Right lobe of liver (tissue), 6 donors: ENCODE data around the gene MX2. TPM values are rescaled to one million over a fixed set of nuclear protein-coding genes. Genes with fewer than 3 reads are reported as not detected.

Experiments
- ATAC-seq, 4 donors: fragments of 200-7000 bp; cut with Tn5 transposase; one replicate each; pipeline ENCODE4 v1.9.1; 2020; ENCODE audit warnings: mild to moderate bottlenecking in 4 of 4, moderate library complexity in 4 of 4
- DNase-seq, 3 donors: peaks; one replicate each; pipeline ENCODE4 v3.0.0-alpha.2; 2020
- H3K27ac ChIP-seq, 3 donors: fragments of 200-600 bp; one replicate each; pipeline ENCODE4 v1.8.0; 2022
- H3K27me3 ChIP-seq, 2 donors: fragments of 200-600 bp; one replicate each; pipeline ENCODE4 v1.8.0; 2022
- H3K36me3 ChIP-seq, 4 donors: fragments of 200-600 bp; sonication (generic) in 1 of 4; one replicate each; pipeline versions ENCODE4 v1.5.1 to v1.8.0; 2017 to 2022; ENCODE audit warnings: control low read depth in 1 of 4
- H3K4me1 ChIP-seq, 4 donors: fragments of 200-600 bp; sonication (generic) in 1 of 4; one replicate each; pipeline versions ENCODE4 v1.5.1 to v1.8.0; 2017 to 2022; ENCODE audit warnings: control low read depth in 1 of 4
- H3K4me3 ChIP-seq, 3 donors: fragments of 200-600 bp; one replicate each; pipeline ENCODE4 v1.8.0; 2022
- H3K9me3 ChIP-seq, 4 donors: fragments of 200-600 bp; sonication (generic) in 1 of 4; one replicate each; pipeline versions ENCODE4 v1.5.1 to v1.8.0; 2017 to 2022; ENCODE audit warnings: control low read depth in 1 of 4
- POLR2A ChIP-seq: fragments of 450-650 bp; IDR thresholded peaks from one replicate; pipeline ENCODE4 v1.6.1; 2017; ENCODE audit warnings: antibody characterized with exemption, mild to moderate bottlenecking
- WGBS: methylation state at CpG from one replicate; pipeline ENCODE4 v1.1.6; 2018; ENCODE audit warnings: low coverage, low lambda C conversion rate; ENCODE audit not compliant: insufficient coverage; ENCODE audit errors: missing lambda C conversion rate; 5-methylcytosine and 5-hydroxymethylcytosine counted together
- intact Hi-C, 2 donors: fragments of 100-400 bp; cut with DNase I; formaldehyde crosslinking; loops; one replicate each; pipeline versions ENCODE4 v1.11.2 to v1.14.1; 2022
- total RNA-seq, 6 experiments: library from RNA; depleted of rRNA in 2 of 6; stranded (reverse); fragments of >200 nt in 2 of 6; fragmentation: NEBNext Ultra II Directional in 3 of 6; extraction: Animal tissue kit (Norgen Biotek cat#: 25700) in 3 of 6; gene quantifications; one replicate each; pipeline versions ENCODE4 v1.1.0 to v1.2.4, GENCODE V29; 2016 to 2023
- TF ChIP-seq, protein P1 (sequence below), 4 donors: fragments of 200-600 bp in 3 of 4; fragments of 450-650 bp in 1 of 4; IDR thresholded peaks; one replicate each; pipeline versions ENCODE4 v1.5.1 to v1.8.0; 2016 to 2022; ENCODE audit warnings: antibody characterized with exemption in 4 of 4, mild to moderate bottlenecking in 2 of 4
- donor health status: DM: no; HTN: yes; CAD: no.
- donor health status: DM: no; HTN: no; CAD: no.
- donor health status: DM: no; HTN: no; CAD: no.
- donor health status: DM: no; HTN: yes; CAD: no.
- donor health status: DM: no; HTN: yes; CAD: no.

MX2 gene
- total RNA-seq, 6 experiments from 2014 or later: 0.49 to 1.9 (median 1.5) TPM

DNA sequence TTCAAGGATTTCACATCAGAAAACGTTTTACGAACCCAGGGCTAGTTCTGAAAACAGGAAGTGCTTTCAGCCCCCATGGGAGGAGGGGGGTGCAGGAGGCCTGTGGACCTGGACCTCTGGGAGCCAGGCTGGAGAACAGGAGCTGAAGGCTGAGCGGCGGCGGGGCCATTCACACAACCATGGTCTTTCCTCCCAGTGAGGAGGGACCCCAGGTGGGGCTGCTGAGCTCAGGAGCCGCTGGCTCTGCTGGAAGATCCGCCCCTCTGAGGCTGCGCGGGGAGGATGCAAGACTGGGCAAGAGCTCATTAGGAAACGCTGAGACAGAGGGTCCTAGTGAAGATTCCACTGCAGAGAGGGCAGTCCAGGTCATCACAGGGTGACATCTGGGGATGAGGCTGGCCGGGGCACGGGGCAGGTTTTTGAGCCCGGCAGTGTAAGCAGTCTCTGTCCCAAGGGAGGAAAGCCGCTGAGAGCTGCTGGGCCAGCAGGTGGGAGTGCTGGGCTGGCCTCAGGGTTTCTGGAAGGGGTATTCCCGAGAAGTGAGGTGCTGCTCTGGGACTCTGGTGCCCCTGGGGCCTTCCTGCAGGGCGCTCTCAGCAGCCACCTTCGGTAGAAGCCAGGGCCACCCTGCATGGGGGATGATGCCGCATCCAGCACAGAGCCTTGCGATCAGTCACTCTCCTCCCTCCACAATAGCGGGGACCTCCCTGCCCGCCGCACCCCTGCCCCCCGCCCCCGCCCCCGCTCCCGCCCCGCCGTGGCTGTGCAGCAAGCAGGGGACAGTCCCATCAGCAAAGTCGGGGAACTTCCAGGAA is 7.5 kb downstream of the MX2 start:
- Histone ChIP-seq H3K4me1 (no peaks in the 10 kb centered on the region), H3K9me3 (no peaks in the 10 kb centered on the region), H3K27ac (no peak overlapping the region), H3K27me3 (no peaks in the 10 kb centered on the region), H3K36me3 (no peaks in the 10 kb centered on the region), H3K4me3 (peak overlapping the region; percentile 14 to 32 (median 31))
- peak; percentile 12 to 42 (median 18) for ATAC-seq
- peak in 1 of 3 donors; percentile 54 for DNase-seq
- TF ChIP-seq, protein P1, sequence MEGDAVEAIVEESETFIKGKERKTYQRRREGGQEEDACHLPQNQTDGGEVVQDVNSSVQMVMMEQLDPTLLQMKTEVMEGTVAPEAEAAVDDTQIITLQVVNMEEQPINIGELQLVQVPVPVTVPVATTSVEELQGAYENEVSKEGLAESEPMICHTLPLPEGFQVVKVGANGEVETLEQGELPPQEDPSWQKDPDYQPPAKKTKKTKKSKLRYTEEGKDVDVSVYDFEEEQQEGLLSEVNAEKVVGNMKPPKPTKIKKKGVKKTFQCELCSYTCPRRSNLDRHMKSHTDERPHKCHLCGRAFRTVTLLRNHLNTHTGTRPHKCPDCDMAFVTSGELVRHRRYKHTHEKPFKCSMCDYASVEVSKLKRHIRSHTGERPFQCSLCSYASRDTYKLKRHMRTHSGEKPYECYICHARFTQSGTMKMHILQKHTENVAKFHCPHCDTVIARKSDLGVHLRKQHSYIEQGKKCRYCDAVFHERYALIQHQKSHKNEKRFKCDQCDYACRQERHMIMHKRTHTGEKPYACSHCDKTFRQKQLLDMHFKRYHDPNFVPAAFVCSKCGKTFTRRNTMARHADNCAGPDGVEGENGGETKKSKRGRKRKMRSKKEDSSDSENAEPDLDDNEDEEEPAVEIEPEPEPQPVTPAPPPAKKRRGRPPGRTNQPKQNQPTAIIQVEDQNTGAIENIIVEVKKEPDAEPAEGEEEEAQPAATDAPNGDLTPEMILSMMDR (IDR thresholded peaks at IDR 0.05): no peak
- TF ChIP-seq POLR2A: no peak
- intact Hi-C loops: no loop called here
- 30% methylated on average over 2 of the region's 29 CpGs for WGBS

GRCh38 chr21:41369920-41370839 is 8.4 kb downstream of the MX2 start:
- ATAC-seq (no peak), DNase-seq (peak in 1 of 3 donors; percentile 54)
- intact Hi-C loops: no loop called here
- Histone ChIP-seq H3K9me3 (no peaks in the 10 kb centered on the region), H3K27me3 (no peaks in the 10 kb centered on the region), H3K4me3 (peak overlapping the region; percentile 14 to 32 (median 31)), H3K36me3 (no peaks in the 10 kb centered on the region), H3K27ac (no peak overlapping the region), H3K4me1 (no peaks in the 10 kb centered on the region)
- 62% methylated on average over 26 of the region's 30 CpGs for WGBS
- no peak for TF ChIP-seq POLR2A
- TF ChIP-seq, protein P1 (IDR thresholded peaks at IDR 0.05): no peak

- Histone ChIP-seq H3K4me1 (no peaks in the 10 kb centered on the region), H3K27ac (no peak overlapping the region), H3K4me3 (no peak overlapping the region), H3K27me3 (no peaks in the 10 kb centered on the region), H3K36me3 (no peaks in the 10 kb centered on the region), H3K9me3 (no peaks in the 10 kb centered on the region)
- TF ChIP-seq, protein P1 (IDR thresholded peaks at IDR 0.05): no peak
- no peak for TF ChIP-seq POLR2A
- ATAC-seq (no peak), DNase-seq (no peak)
- 73% methylated on average over 9 of the region's 12 CpGs for WGBS
- intact Hi-C loops: no loop called here
Observed at GRCh38 chr21:41370840-41371684, 9.2 kb downstream of the MX2 start.

DNA sequence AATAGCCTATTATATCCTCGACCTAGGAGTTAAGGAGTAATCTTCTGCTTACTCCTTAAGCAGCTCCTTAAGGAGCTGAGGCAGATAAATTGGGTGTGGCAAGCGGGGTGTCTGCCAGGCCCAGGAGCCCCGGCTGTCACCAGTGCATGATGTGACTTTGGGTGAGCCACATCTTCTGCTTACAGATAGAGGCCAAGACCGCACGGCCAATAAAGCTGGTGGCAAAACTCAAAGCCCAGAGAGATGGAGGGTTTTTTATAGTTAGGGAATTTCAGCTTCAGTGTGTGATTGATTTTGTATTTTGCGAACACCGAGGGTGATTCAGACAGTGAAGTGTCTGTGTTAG is 9.8 kb downstream of the MX2 start:
- TF ChIP-seq POLR2A: no peak
- TF ChIP-seq, protein P1 (IDR thresholded peaks at IDR 0.05): no peak
- H3K27ac ChIP-seq: no peak overlapping the region
- no peaks in the 10 kb centered on the region for H3K27me3 ChIP-seq
- no peaks in the 10 kb centered on the region for H3K36me3 ChIP-seq
- intact Hi-C loops: no loop called here
- DNase-seq (no peak), ATAC-seq (no peak)
- no peak overlapping the region for H3K4me3 ChIP-seq
- H3K9me3 ChIP-seq: no peaks in the 10 kb centered on the region
- 84% methylated on average over 6 of the region's 7 CpGs for WGBS
- H3K4me1 ChIP-seq: no peaks in the 10 kb centered on the region
